ENCODE measurements around the gene MAD1L1.

MAD1L1 gene

GRCh38 chr7:2231992-2232765, 566 bp downstream of the MAD1L1 start:
- no peak for TF ChIP-seq CTCF (IDR thresholded peaks at IDR 0.05)

DNA sequence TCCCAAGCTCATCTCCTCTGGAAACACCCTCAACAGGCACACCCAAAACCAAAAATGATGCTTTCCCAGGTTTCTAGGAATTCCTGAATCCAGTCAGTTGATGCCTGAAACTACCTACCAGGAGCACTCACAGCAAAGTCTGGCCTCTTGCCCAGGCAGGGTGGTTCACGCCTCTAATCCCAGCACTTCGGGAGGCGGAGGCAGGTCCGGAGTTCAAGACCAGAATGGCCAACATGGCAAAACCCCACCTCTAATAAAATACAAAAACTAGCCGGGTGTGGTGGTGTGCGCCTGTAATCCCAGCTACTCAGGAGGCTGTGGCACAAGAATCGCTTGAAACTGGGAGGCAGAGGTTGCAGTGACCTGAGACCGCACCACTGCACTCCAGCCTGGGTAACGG, 1.9 kb downstream of the MAD1L1 start:
- TF ChIP-seq CTCF (IDR thresholded peaks at IDR 0.05) = no peak

GRCh38 chr7:2230226-2230625, 2.5 kb downstream of the MAD1L1 start:
- no peak for TF ChIP-seq CTCF (IDR thresholded peaks at IDR 0.05)

- no peak for TF ChIP-seq CTCF (IDR thresholded peaks at IDR 0.05)
Observed at GRCh38 chr7:2229467-2229866, 3.3 kb downstream of the MAD1L1 start.

DNA sequence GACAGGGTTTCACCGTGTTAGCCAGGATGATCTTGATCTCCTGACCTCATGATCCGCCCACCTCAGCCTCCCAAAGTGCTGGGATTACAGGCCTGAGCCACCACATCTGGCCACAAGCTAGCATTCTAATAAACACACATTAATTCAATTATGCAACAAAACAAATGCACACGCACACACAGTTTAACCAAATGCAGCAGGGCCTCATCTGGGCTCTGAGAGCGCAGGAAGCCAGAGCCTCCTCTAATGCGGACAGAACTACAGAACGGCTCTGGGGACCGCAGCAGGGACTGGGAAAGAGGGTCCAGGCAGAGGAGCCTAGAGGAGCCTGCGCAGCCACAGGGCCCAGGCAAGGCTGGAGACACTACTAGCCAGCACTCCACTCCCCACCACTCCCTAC, 3.8 kb downstream of the MAD1L1 start:
- no peak for TF ChIP-seq CTCF (IDR thresholded peaks at IDR 0.05)

- TF ChIP-seq CTCF (IDR thresholded peaks at IDR 0.05) = no peak
Observed at GRCh38 chr7:2227699-2228098, 5.0 kb downstream of the MAD1L1 start.

GRCh38 chr7:2225830-2226229, 6.9 kb downstream of the MAD1L1 start:
- TF ChIP-seq CTCF (IDR thresholded peaks at IDR 0.05) = no peak

- no peak for TF ChIP-seq CTCF (IDR thresholded peaks at IDR 0.05)
Observed at GRCh38 chr7:2225336-2225735, 7.4 kb downstream of the MAD1L1 start.

All from LNCAP (cell line).